ENCODE results near the gene SP140. TPM values are rescaled to one million over a fixed set of nuclear protein-coding genes. Genes with fewer than 3 reads are reported as not detected.

The SP140 gene
- total and polyA plus RNA-seq, 9 of the 15 experiments (the other 6 are each of a cell fraction or from before 2014, with no cell fraction given): 0.04 to 1.1 (median 0.57) TPM; not detected in 1

- TF ChIP-seq SP1 (CRISPR knock-in tag; IDR thresholded peaks at IDR 0.05) (no peak), ATF4 (CRISPR knock-in tag; IDR thresholded peaks at IDR 0.05) (no peak), PRPF4 (IDR thresholded peaks at IDR 0.05; ENCODE audit: insufficient read depth, low read depth, low read length, poor library complexity, severe bottlenecking) (no peak), NUFIP1 (IDR thresholded peaks at IDR 0.05; ENCODE audit: partially characterized antibody) (no peak), ELK3 (CRISPR knock-in tag; IDR thresholded peaks at IDR 0.05) (no peak), ZNF143 (CRISPR knock-in tag; IDR thresholded peaks at IDR 0.05) (no peak), EP300 (IDR thresholded peaks at IDR 0.05; ENCODE audit: low read length) (no peak), CBX5 (IDR thresholded peaks at IDR 0.05; ENCODE audit: borderline replicate concordance, low read depth) (no peak), JUN (IDR thresholded peaks at IDR 0.05; ENCODE audit: borderline replicate concordance, low read depth, low read length) (no peak), JUN (CRISPR knock-in tag; IDR thresholded peaks at IDR 0.05; ENCODE audit: borderline replicate concordance) (no peak), FOXJ3 (CRISPR knock-in tag; IDR thresholded peaks at IDR 0.05) (no peak), NR2F6 (CRISPR knock-in tag; IDR thresholded peaks at IDR 0.05) (no peak)
- BruUV-seq (replicated peaks): no TSS peak
- H3K4me3 ChIP-seq: no peak overlapping the region
- no peak overlapping the region for H3K4me2 ChIP-seq (ENCODE audit: insufficient read depth, low read length)
- no peaks in the 10 kb centered on the region for H3K27me3 ChIP-seq (ENCODE audit: control insufficient read depth in 2 of 2, insufficient read depth in 2 of 2, low read length in 2 of 2)
- no peaks in the 10 kb centered on the region for H3K36me3 ChIP-seq (ENCODE audit: control insufficient read depth, insufficient read depth, low read length)
- no peaks in the 10 kb centered on the region for H3K9me3 ChIP-seq (replicated peaks; ENCODE audit: control insufficient read depth, insufficient read depth, low read depth, low read length)
- H3K79me2 ChIP-seq (ENCODE audit: control insufficient read depth, insufficient read depth, low read length): no peaks in the 10 kb centered on the region
- peaks cover 2 to 5% of the 10 kb centered on the region in 2 experiments; a peak in 3 of 5 replicates for H3K4me1 ChIP-seq (replicated peaks in 1 of 2; ENCODE audit: control insufficient read depth in 2 of 2, insufficient read depth in 2 of 2, low read length in 2 of 2)
- H3K9me1 ChIP-seq (ENCODE audit: control insufficient read depth, insufficient read depth, low read length): no peaks in the 10 kb centered on the region
- in situ Hi-C loops (cut with MboI): no loop called here
- no peak overlapping the region for H3K9ac ChIP-seq (ENCODE audit: insufficient read depth in 1 of 2, low read depth in 2 of 2, low read length in 2 of 2)
- 32% methylated on average over 3 of the region's 3 CpGs for WGBS (ENCODE audit: insufficient coverage, low coverage, missing lambda C conversion rate)
- DNase-seq (ENCODE audit: extremely low read depth in 1 of 4, low spot score in 3 of 4) (no peak), FAIRE-seq (no peak), ATAC-seq (no peak)
- POLR2A ChIA-PET: no interaction called here
- CTCF ChIA-PET (ENCODE audit: low intra/inter-chr PET ratio): no interaction called here
- intact Hi-C loops (cut with micrococcal nuclease): no loop called here
- H2AFZ ChIP-seq (ENCODE audit: low read depth, low read length): no peak overlapping the region
- no peak overlapping the region for H3K27ac ChIP-seq (ENCODE audit: extremely low read depth, low read depth, low read length)
- H4K20me1 ChIP-seq (replicated peaks; ENCODE audit: control insufficient read depth, insufficient read depth, low read length): no peaks in the 10 kb centered on the region
Observed at GRCh38 chr2:230217424-230217823, 8.1 kb upstream of the SP140 start.
